HepG2 (cell line): ENCODE data around the gene NRP1. TPM values are rescaled to one million over a fixed set of nuclear protein-coding genes. Genes with fewer than 3 reads are reported as not detected.
A peak's percentile ranks its signal among the peaks of the same experiment; 100 is the strongest.

ENCODE experiments used
- CREB1 ChIP-seq, 2 experiments: fragments of 450-650 bp in 1 of 2; IDR thresholded peaks; 2 replicates each; pipeline ENCODE4 v1.6.1; 2016 to 2017; ENCODE audit warnings: control low read depth in 1 of 2, mild to moderate bottlenecking in 1 of 2, missing compliant biosample characterization in 1 of 2, missing genetic modification characterization in 1 of 2
- DNMT3B ChIP-seq: conservative IDR thresholded peaks from 2 replicates; pipeline ENCODE4 v1.6.1; 2016; ENCODE audit warnings: missing biosample characterization, control low read depth
- FOSL2 ChIP-seq: sonication (generic); formaldehyde crosslinking; IDR thresholded peaks from 2 replicates; pipeline ENCODE4 v1.4.0; 2020; ENCODE audit warnings: missing genetic modification reagents
- NR2F2 ChIP-seq: IDR thresholded peaks from 2 replicates; pipeline ENCODE4 v1.6.1; 2012; ENCODE audit warnings: low read depth, inconsistent platforms, borderline replicate concordance
- POGZ ChIP-seq: sonication (generic); formaldehyde crosslinking; IDR thresholded peaks from 2 replicates; pipeline ENCODE4 v1.4.0; 2020; ENCODE audit warnings: mild to moderate bottlenecking, missing genetic modification reagents
- PRDM10 ChIP-seq: sonication (generic); formaldehyde crosslinking; IDR thresholded peaks from 2 replicates; pipeline ENCODE4 v1.4.0; 2020; ENCODE audit warnings: low read depth, missing genetic modification reagents
- SOX6 ChIP-seq, 2 experiments: fragments of 450-650 bp in 1 of 2; sonication (generic) in 1 of 2; formaldehyde crosslinking in 1 of 2; IDR thresholded peaks; 2 replicates each; pipeline versions ENCODE4 v1.4.0 to v1.6.1; 2017 to 2020; ENCODE audit warnings: antibody characterized with exemption in 1 of 2, mild to moderate bottlenecking in 1 of 2, missing genetic modification reagents in 1 of 2
- TAF1 ChIP-seq: sonication (generic); formaldehyde crosslinking; IDR thresholded peaks from 2 replicates; pipeline ENCODE4 v1.4.0; 2020; ENCODE audit warnings: missing genetic modification reagents
- TBX2 ChIP-seq: sonication (generic); formaldehyde crosslinking; IDR thresholded peaks from 2 replicates; pipeline ENCODE4 v1.5.0; 2020; ENCODE audit warnings: missing genetic modification reagents, mild to moderate bottlenecking, borderline replicate concordance
- ZMYM4 ChIP-seq: sonication (generic); formaldehyde crosslinking; IDR thresholded peaks from 2 replicates; pipeline ENCODE4 v1.8.1; 2023; ENCODE audit warnings: mild to moderate bottlenecking, missing genetic modification reagents
- ZNF276 ChIP-seq: sonication (generic); formaldehyde crosslinking; IDR thresholded peaks from 2 replicates; pipeline ENCODE4 v1.4.0; 2020; ENCODE audit warnings: mild to moderate bottlenecking, low read depth, missing genetic modification reagents
- ZNF614 ChIP-seq: IDR thresholded peaks from 2 replicates; pipeline ENCODE4 v1.6.1; 2018; ENCODE audit warnings: missing biosample characterization, missing genetic modification reagents, inconsistent platforms, borderline replicate concordance
- ZNF644 ChIP-seq: IDR thresholded peaks from 2 replicates; pipeline ENCODE4 v1.6.1; 2016; ENCODE audit warnings: low read depth
- polyA plus RNA-seq, 8 experiments: library from polyadenylated mRNA; depleted of rRNA in 3 of 8; stranded (reverse) in 7 of 8; unstranded in 1 of 8; fragments of >200 nt; fragmentation: Illumina TruSeq in 4 of 8; extraction: Trizol in 4 of 8; gene quantifications; 2 replicates each; pipeline versions ENCODE4 v1.2.1 to v1.2.3, GENCODE V29; 2011 to 2016; ENCODE audit warnings: low read depth in 4 of 8, missing spikeins in 1 of 8, mixed read lengths in 1 of 8; ENCODE audit not compliant: insufficient read depth in 1 of 8
- total RNA-seq, 5 experiments: library from RNA; depleted of rRNA; stranded (reverse); fragments of >200 nt; fragmentation: Illumina TruSeq; extraction: Trizol; gene quantifications; 2 replicates each; pipeline ENCODE4 v1.2.3, GENCODE V29; 2016; ENCODE audit warnings: low read depth in 1 of 5
- TF ChIP-seq, protein P1 (sequence below): IDR thresholded peaks from 2 replicates; pipeline ENCODE4 v1.4.0; 2020; ENCODE audit warnings: mild to moderate bottlenecking, missing genetic modification reagents
- TF ChIP-seq, protein P2 (sequence below): sonication (generic); formaldehyde crosslinking; IDR thresholded peaks from 2 replicates; pipeline ENCODE4 v1.4.0; 2020; ENCODE audit warnings: missing genetic modification reagents, borderline replicate concordance

NRP1 gene
- total and polyA plus RNA-seq, 2 of the 13 experiments (the other 11 are each of a cell fraction or from before 2014, with no cell fraction given): 5.3 to 5.8 TPM

- TF ChIP-seq, protein P1, sequence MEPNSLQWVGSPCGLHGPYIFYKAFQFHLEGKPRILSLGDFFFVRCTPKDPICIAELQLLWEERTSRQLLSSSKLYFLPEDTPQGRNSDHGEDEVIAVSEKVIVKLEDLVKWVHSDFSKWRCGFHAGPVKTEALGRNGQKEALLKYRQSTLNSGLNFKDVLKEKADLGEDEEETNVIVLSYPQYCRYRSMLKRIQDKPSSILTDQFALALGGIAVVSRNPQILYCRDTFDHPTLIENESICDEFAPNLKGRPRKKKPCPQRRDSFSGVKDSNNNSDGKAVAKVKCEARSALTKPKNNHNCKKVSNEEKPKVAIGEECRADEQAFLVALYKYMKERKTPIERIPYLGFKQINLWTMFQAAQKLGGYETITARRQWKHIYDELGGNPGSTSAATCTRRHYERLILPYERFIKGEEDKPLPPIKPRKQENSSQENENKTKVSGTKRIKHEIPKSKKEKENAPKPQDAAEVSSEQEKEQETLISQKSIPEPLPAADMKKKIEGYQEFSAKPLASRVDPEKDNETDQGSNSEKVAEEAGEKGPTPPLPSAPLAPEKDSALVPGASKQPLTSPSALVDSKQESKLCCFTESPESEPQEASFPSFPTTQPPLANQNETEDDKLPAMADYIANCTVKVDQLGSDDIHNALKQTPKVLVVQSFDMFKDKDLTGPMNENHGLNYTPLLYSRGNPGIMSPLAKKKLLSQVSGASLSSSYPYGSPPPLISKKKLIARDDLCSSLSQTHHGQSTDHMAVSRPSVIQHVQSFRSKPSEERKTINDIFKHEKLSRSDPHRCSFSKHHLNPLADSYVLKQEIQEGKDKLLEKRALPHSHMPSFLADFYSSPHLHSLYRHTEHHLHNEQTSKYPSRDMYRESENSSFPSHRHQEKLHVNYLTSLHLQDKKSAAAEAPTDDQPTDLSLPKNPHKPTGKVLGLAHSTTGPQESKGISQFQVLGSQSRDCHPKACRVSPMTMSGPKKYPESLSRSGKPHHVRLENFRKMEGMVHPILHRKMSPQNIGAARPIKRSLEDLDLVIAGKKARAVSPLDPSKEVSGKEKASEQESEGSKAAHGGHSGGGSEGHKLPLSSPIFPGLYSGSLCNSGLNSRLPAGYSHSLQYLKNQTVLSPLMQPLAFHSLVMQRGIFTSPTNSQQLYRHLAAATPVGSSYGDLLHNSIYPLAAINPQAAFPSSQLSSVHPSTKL (CRISPR knock-in tag): peak; percentile 54; the same call in 1 of the 2 replicates
- TF ChIP-seq NR2F2 (peak; percentile 37; the same call in 1 of the 2 replicates), TBX2 (0 out of 2 replicates have a peak, but pooled peaks have one; percentile 10), ZNF644 (CRISPR knock-in tag) (peak; percentile 95), ZMYM4 (CRISPR knock-in tag) (peak; percentile 33; the same call in 1 of the 2 replicates), POGZ (CRISPR knock-in tag) (0 out of 2 replicates have a peak, but pooled peaks have one; percentile 14), DNMT3B (CRISPR knock-in tag) (peak; percentile 21; the same call in 1 of the 2 replicates), TAF1 (no peak), CREB1 (IDR thresholded peaks at IDR 0.05) (no peak), CREB1 (CRISPR knock-in tag; IDR thresholded peaks at IDR 0.05) (0 out of 2 replicates have a peak, but pooled peaks have one; percentile 33), SOX6 (IDR thresholded peaks at IDR 0.05) (no peak), SOX6 (CRISPR knock-in tag; IDR thresholded peaks at IDR 0.05) (peak; percentile 21; the same call in 1 of the 2 replicates), PRDM10 (CRISPR knock-in tag) (peak; percentile 38; the same call in 1 of the 2 replicates), FOSL2 (CRISPR knock-in tag) (peak; percentile 90), ZNF276 (CRISPR knock-in tag) (0 out of 2 replicates have a peak, but pooled peaks have one; percentile 43), ZNF614 (CRISPR knock-in tag) (peak; percentile 56; the same call in 1 of the 2 replicates)
- TF ChIP-seq, protein P2, sequence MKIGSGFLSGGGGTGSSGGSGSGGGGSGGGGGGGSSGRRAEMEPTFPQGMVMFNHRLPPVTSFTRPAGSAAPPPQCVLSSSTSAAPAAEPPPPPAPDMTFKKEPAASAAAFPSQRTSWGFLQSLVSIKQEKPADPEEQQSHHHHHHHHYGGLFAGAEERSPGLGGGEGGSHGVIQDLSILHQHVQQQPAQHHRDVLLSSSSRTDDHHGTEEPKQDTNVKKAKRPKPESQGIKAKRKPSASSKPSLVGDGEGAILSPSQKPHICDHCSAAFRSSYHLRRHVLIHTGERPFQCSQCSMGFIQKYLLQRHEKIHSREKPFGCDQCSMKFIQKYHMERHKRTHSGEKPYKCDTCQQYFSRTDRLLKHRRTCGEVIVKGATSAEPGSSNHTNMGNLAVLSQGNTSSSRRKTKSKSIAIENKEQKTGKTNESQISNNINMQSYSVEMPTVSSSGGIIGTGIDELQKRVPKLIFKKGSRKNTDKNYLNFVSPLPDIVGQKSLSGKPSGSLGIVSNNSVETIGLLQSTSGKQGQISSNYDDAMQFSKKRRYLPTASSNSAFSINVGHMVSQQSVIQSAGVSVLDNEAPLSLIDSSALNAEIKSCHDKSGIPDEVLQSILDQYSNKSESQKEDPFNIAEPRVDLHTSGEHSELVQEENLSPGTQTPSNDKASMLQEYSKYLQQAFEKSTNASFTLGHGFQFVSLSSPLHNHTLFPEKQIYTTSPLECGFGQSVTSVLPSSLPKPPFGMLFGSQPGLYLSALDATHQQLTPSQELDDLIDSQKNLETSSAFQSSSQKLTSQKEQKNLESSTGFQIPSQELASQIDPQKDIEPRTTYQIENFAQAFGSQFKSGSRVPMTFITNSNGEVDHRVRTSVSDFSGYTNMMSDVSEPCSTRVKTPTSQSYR: peak; percentile 20; the same call in 1 of the 2 replicates
These were observed 188.8 kb downstream of the NRP1 start (continued) for GRCh38 chr10:33145451-33146188.
